GM23338 (cell line): ENCODE results near the gene FOXP1. TPM values are rescaled to one million over a fixed set of nuclear protein-coding genes. Genes with fewer than 3 reads are reported as not detected.

Experiments used
- ATAC-seq: fragments of 200-7000 bp; cut with Tn5 transposase; 3 replicates; pipeline ENCODE4 v1.9.1; 2020
- DNase-seq: peaks from one replicate; pipeline ENCODE4 v3.0.0-alpha.2; 2015; ENCODE audit warnings: low spot score
- H2AFZ ChIP-seq: fragments of 200-600 bp; sonication (generic); 2 replicates; pipeline ENCODE4 v1.8.0; 2016; ENCODE audit warnings: antibody characterized with exemption, mild to moderate bottlenecking, moderate library complexity
- H3F3A ChIP-seq: fragments of 200-600 bp; sonication (generic); replicated peaks from 2 replicates; pipeline ENCODE4 v1.8.0; 2017; ENCODE audit warnings: antibody characterized with exemption, mixed run types, low read depth
- H3K27ac ChIP-seq: fragments of 200-600 bp; sonication (generic); 2 replicates; pipeline ENCODE4 v1.6.1; 2016; ENCODE audit warnings: low read depth
- H3K27me3 ChIP-seq: fragments of 200-600 bp; sonication (generic); 2 replicates; pipeline ENCODE4 v1.8.0; 2016; ENCODE audit warnings: mild to moderate bottlenecking, mixed run types, moderate library complexity; ENCODE audit not compliant: insufficient read depth
- H3K36me3 ChIP-seq: fragments of 200-600 bp; sonication (generic); 2 replicates; pipeline ENCODE4 v1.8.0; 2016; ENCODE audit warnings: mild to moderate bottlenecking; ENCODE audit not compliant: insufficient read depth
- H3K4me1 ChIP-seq: fragments of 200-600 bp; sonication (generic); 2 replicates; pipeline ENCODE4 v1.8.0; 2016; ENCODE audit warnings: mild to moderate bottlenecking, moderate library complexity; ENCODE audit not compliant: insufficient read depth
- H3K4me2 ChIP-seq: fragments of 200-600 bp; sonication (generic); 2 replicates; pipeline ENCODE4 v1.7.1; 2017; ENCODE audit warnings: mixed run types
- H3K4me3 ChIP-seq: fragments of 200-600 bp; sonication (generic); 2 replicates; pipeline ENCODE4 v1.6.1; 2016; ENCODE audit warnings: mixed run types
- H3K79me2 ChIP-seq: fragments of 200-600 bp; sonication (generic); replicated peaks from 2 replicates; pipeline ENCODE4 v1.8.0; 2017; ENCODE audit warnings: mild to moderate bottlenecking; ENCODE audit not compliant: insufficient read depth
- H3K9me2 ChIP-seq: fragments of 200-600 bp; sonication (generic); 2 replicates; pipeline ENCODE4 v1.8.0; 2017; ENCODE audit not compliant: insufficient read depth
- H4K20me1 ChIP-seq: fragments of 200-600 bp; sonication (generic); replicated peaks from 2 replicates; pipeline ENCODE4 v1.8.0; 2017; ENCODE audit warnings: mild to moderate bottlenecking; ENCODE audit not compliant: insufficient read depth
- H3K27ac Mint-ChIP-seq: 2 replicates; pipeline ENCODE4 v1.8.0; 2020; ENCODE audit warnings: inconsistent platforms, mild to moderate bottlenecking, moderate library complexity, mixed read lengths
- H3K27me3 Mint-ChIP-seq: 3 replicates; pipeline ENCODE4 v1.8.0; 2022; ENCODE audit warnings: low read depth, mild to moderate bottlenecking, moderate library complexity, mixed read lengths, inconsistent platforms; ENCODE audit not compliant: insufficient read depth, poor library complexity
- H3K36me3 Mint-ChIP-seq: 3 replicates; pipeline ENCODE4 v1.8.0; 2021; ENCODE audit warnings: low read depth, mild to moderate bottlenecking, inconsistent platforms, moderate library complexity, mixed read lengths
- H3K4me1 Mint-ChIP-seq: 3 replicates; pipeline ENCODE4 v1.8.0; 2020; ENCODE audit warnings: mild to moderate bottlenecking, inconsistent platforms, mixed read lengths
- H3K4me3 Mint-ChIP-seq: 3 replicates; pipeline ENCODE4 v1.8.0; 2021; ENCODE audit warnings: moderate library complexity, mild to moderate bottlenecking, inconsistent platforms, mixed read lengths
- H3K9me3 Mint-ChIP-seq: 3 replicates; pipeline ENCODE4 v1.8.0; 2020; ENCODE audit warnings: moderate library complexity, mild to moderate bottlenecking, inconsistent platforms, mixed read lengths
- EZH2phosphoT487 ChIP-seq: fragments of 200-600 bp; sonication (generic); IDR thresholded peaks from one replicate; pipeline ENCODE4 v1.8.1; 2018; ENCODE audit warnings: antibody characterized with exemption; ENCODE audit not compliant: unreplicated experiment
- NANOG ChIP-seq: IDR thresholded peaks from 2 replicates; pipeline ENCODE4 v1.6.1; 2016; ENCODE audit warnings: antibody characterized with exemption, borderline replicate concordance
- ZNF114 ChIP-seq: fragments of 250-450 bp; sonication (Bioruptor Pico); IDR thresholded peaks from 2 replicates; pipeline ENCODE4 v1.5.0; 2020; ENCODE audit warnings: mild to moderate bottlenecking, moderate library complexity
- ZNF462 ChIP-seq: fragments of 250-450 bp; sonication (Bioruptor Pico); IDR thresholded peaks from 2 replicates; pipeline ENCODE4 v1.5.0; 2020; ENCODE audit warnings: mild to moderate bottlenecking, moderate library complexity
- polyA plus RNA-seq: library from polyadenylated mRNA; unstranded; fragments of >200 nt; fragmentation: Nextera tagmentation; extraction: Ambion mirVana; gene quantifications from 2 replicates; pipeline ENCODE4 v1.2.1, GENCODE V29; 2016
- total RNA-seq: library from RNA; depleted of rRNA; stranded (reverse); fragments of >200 nt; shearing (Covaris generic); gene quantifications from 2 replicates; pipeline ENCODE4 v1.2.3, GENCODE V29; 2014
- TF ChIP-seq, protein P1 (sequence below): IDR thresholded peaks from 2 replicates; pipeline ENCODE4 v1.6.1; 2016; ENCODE audit warnings: antibody characterized with exemption
- TF ChIP-seq, protein P2 (sequence below): IDR thresholded peaks from one replicate; pipeline ENCODE4 v1.6.1; 2018; ENCODE audit warnings: antibody characterized with exemption; ENCODE audit not compliant: unreplicated experiment

Gene FOXP1
- total and polyA plus RNA-seq, 2 experiments from 2014 or later: 32.9 to 35.5 TPM

DNA sequence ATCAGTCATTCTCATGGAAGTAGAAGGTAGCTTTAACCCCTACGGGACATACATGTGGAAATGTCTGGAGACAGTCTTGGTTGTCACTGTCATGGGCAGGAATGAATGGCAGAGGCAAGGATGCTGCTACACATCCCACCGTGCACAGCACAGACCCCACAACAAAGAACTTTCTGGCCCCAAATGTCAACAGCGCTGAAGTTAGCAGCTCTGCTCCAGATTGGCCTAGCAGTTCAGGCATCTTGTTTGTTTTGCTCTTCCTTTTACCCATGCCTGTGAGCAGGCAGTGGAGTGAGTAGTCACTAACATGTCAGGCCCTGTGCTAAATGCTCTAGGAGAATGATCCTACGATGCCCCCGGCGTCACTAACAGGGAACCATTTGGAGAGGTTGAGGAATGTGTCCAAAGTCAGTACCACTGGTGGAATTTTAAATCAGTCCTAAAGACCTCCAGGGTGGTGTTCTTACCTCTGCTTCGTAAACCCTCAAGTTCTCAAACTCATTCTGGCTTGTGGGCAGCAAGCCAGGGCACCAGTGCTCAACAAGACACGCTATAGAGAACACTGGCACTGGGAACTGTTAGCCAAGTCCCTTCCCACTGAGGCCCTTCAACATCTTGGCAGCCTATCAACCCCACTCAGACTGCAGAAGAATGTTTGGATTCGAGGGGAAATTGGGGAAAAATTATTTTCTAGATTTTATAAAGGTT lies 142.2 kb downstream of the FOXP1 start (continued):
- TF ChIP-seq ZNF462 (CRISPR knock-in tag) (no peak), EZH2phosphoT487 (no peak)
- TF ChIP-seq, protein P1, sequence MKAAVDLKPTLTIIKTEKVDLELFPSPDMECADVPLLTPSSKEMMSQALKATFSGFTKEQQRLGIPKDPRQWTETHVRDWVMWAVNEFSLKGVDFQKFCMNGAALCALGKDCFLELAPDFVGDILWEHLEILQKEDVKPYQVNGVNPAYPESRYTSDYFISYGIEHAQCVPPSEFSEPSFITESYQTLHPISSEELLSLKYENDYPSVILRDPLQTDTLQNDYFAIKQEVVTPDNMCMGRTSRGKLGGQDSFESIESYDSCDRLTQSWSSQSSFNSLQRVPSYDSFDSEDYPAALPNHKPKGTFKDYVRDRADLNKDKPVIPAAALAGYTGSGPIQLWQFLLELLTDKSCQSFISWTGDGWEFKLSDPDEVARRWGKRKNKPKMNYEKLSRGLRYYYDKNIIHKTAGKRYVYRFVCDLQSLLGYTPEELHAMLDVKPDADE: no peak

GRCh38 chr3:71438904-71439303 lies 144.6 kb downstream of the FOXP1 start:
- Histone ChIP-seq H3F3A (no peaks in the 10 kb centered on the region), H3K4me1 (no peaks in the 10 kb centered on the region; the same call in 1 of the 2 replicates), H3K27ac (no peak overlapping the region), H3K27me3 (no peaks in the 10 kb centered on the region), H3K4me2 (no peak overlapping the region), H2AFZ (no peak overlapping the region), H3K79me2 (no peaks in the 10 kb centered on the region), H4K20me1 (no peaks in the 10 kb centered on the region), H3K36me3 (no peaks in the 10 kb centered on the region), H3K9me2 (no peaks in the 10 kb centered on the region), H3K4me3 (no peak overlapping the region)
- DNase-seq (no peak), ATAC-seq (no peak)
- peaks cover 7% of the 10 kb centered on the region for H3K4me1 Mint-ChIP-seq
- peaks cover 16% of the 10 kb centered on the region for H3K36me3 Mint-ChIP-seq
- H3K27ac Mint-ChIP-seq: no peak overlapping the region
- no peak overlapping the region for H3K4me3 Mint-ChIP-seq
- H3K27me3 Mint-ChIP-seq: peaks cover 17% of the 10 kb centered on the region
- H3K9me3 Mint-ChIP-seq: peaks cover 18% of the 10 kb centered on the region
- TF ChIP-seq, protein P2, sequence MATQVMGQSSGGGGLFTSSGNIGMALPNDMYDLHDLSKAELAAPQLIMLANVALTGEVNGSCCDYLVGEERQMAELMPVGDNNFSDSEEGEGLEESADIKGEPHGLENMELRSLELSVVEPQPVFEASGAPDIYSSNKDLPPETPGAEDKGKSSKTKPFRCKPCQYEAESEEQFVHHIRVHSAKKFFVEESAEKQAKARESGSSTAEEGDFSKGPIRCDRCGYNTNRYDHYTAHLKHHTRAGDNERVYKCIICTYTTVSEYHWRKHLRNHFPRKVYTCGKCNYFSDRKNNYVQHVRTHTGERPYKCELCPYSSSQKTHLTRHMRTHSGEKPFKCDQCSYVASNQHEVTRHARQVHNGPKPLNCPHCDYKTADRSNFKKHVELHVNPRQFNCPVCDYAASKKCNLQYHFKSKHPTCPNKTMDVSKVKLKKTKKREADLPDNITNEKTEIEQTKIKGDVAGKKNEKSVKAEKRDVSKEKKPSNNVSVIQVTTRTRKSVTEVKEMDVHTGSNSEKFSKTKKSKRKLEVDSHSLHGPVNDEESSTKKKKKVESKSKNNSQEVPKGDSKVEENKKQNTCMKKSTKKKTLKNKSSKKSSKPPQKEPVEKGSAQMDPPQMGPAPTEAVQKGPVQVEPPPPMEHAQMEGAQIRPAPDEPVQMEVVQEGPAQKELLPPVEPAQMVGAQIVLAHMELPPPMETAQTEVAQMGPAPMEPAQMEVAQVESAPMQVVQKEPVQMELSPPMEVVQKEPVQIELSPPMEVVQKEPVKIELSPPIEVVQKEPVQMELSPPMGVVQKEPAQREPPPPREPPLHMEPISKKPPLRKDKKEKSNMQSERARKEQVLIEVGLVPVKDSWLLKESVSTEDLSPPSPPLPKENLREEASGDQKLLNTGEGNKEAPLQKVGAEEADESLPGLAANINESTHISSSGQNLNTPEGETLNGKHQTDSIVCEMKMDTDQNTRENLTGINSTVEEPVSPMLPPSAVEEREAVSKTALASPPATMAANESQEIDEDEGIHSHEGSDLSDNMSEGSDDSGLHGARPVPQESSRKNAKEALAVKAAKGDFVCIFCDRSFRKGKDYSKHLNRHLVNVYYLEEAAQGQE: no peak
- no peak for TF ChIP-seq NANOG
- TF ChIP-seq EZH2phosphoT487: no peak
- no peak for TF ChIP-seq ZNF114 (CRISPR knock-in tag)
